H1 (cell line): Measurements from ENCODE around the gene CPZ. TPM values are rescaled to one million over a fixed set of nuclear protein-coding genes. Genes with fewer than 3 reads are reported as not detected.

ENCODE experiments used
- CTCF ChIA-PET: fragments of 300-600 bp; sonication (Branson Sonifier 250); formaldehyde crosslinking; loops from one replicate; lab custom pipeline; 2021; ENCODE audit not compliant: partially characterized antibody; lab: Charles Lee
- POLR2A ChIA-PET: fragments of 300-600 bp; sonication (Branson Sonifier 250); formaldehyde crosslinking; loops from one replicate; lab custom pipeline; 2021; ENCODE audit warnings: inconsistent platforms; ENCODE audit not compliant: partially characterized antibody; lab: Charles Lee
- DNase-seq, 2 experiments: peaks; one replicate each; pipeline versions ENCODE4 v3.0.0 to v3.0.0-alpha.2; 2010 to 2022; ENCODE audit warnings: low spot score in 2 of 2, low read depth in 1 of 2, mixed read lengths in 1 of 2
- FAIRE-seq: peaks from 2 replicates; lab custom pipeline; 2011; peaks lifted over from hg19 to GRCh38; lab: Jason Lieb, UNC
- H2AFZ ChIP-seq: 2 replicates; pipeline ENCODE4 v1.8.1; 2012; ENCODE audit warnings: low read length, inconsistent platforms
- H2AK5ac ChIP-seq: 2 replicates; pipeline ENCODE4 v1.6.1; 2013; ENCODE audit warnings: low read depth, low read length
- H2BK120ac ChIP-seq: replicated peaks from 2 replicates; pipeline ENCODE3; 2013; ENCODE audit warnings: low read depth, low read length, inconsistent platforms
- H2BK12ac ChIP-seq: 2 replicates; pipeline ENCODE4 v1.6.1; 2013; ENCODE audit warnings: low read depth, low read length
- H2BK15ac ChIP-seq: 2 replicates; pipeline ENCODE4 v1.6.1; 2013; ENCODE audit warnings: low read length
- H2BK20ac ChIP-seq: 2 replicates; pipeline ENCODE4 v1.6.1; 2013; ENCODE audit warnings: low read length
- H2BK5ac ChIP-seq: 2 replicates; pipeline ENCODE4 v1.6.1; 2013; ENCODE audit warnings: low read depth, low read length
- H3K14ac ChIP-seq: 2 replicates; pipeline ENCODE4 v1.6.1; 2013; ENCODE audit warnings: inconsistent platforms; ENCODE audit not compliant: insufficient read length
- H3K18ac ChIP-seq: 2 replicates; pipeline ENCODE4 v1.6.1; 2013; ENCODE audit warnings: low read length; ENCODE audit errors: extremely low read depth
- H3K23ac ChIP-seq: 2 replicates; pipeline ENCODE4 v1.6.1; 2013; ENCODE audit warnings: inconsistent platforms; ENCODE audit not compliant: insufficient read length
- H3K23me2 ChIP-seq: 2 replicates; pipeline ENCODE4 v1.6.1; 2013; ENCODE audit warnings: low read depth, low read length
- H3K27ac ChIP-seq: 2 replicates; pipeline ENCODE4 v1.6.1; 2011; ENCODE audit warnings: low read depth, low read length, inconsistent platforms
- H3K27me3 ChIP-seq, 4 experiments: replicated peaks in 1 of 4; 1 replicate in 1 of 4; 2 replicates in 3 of 4; pipeline versions ENCODE4 v1.6.1 to v1.8.1; 2011 to 2013; ENCODE audit warnings: low read length in 3 of 4, mild to moderate bottlenecking in 3 of 4, inconsistent platforms in 2 of 4, mixed read lengths in 2 of 4, moderate library complexity in 1 of 4; ENCODE audit not compliant: control insufficient read depth in 3 of 4, insufficient read depth in 3 of 4; ENCODE audit errors: extremely low read depth in 1 of 4
- H3K36me3 ChIP-seq, 4 experiments: 2 replicates each; pipeline versions ENCODE4 v1.6.1 to v1.8.1; 2011 to 2013; ENCODE audit warnings: mild to moderate bottlenecking in 4 of 4, low read length in 3 of 4, moderate library complexity in 2 of 4, control low read depth in 1 of 4, inconsistent platforms in 1 of 4; ENCODE audit not compliant: insufficient read depth in 4 of 4, control insufficient read depth in 2 of 4
- H3K4ac ChIP-seq: replicated peaks from 2 replicates; pipeline ENCODE3; 2013; ENCODE audit warnings: low read length, low read depth, mixed read lengths, inconsistent platforms; ENCODE audit not compliant: insufficient read length
- H3K4me1 ChIP-seq, 4 experiments: replicated peaks in 1 of 4; 1 replicate in 1 of 4; 2 replicates in 3 of 4; pipeline versions ENCODE4 v1.6.1 to v1.8.1; 2011 to 2013; ENCODE audit warnings: low read length in 3 of 4, inconsistent platforms in 2 of 4, mixed read lengths in 1 of 4; ENCODE audit not compliant: insufficient read depth in 4 of 4, control insufficient read depth in 3 of 4
- H3K4me2 ChIP-seq, 2 experiments: 2 replicates each; pipeline versions ENCODE4 v1.6.1 to v1.8.1; 2011 to 2013; ENCODE audit warnings: low read depth in 2 of 2, low read length in 2 of 2, control low read depth in 1 of 2, inconsistent platforms in 1 of 2, mild to moderate bottlenecking in 1 of 2; ENCODE audit not compliant: insufficient read depth in 1 of 2
- H3K4me3 ChIP-seq, 4 experiments: fragments of 200-600, 300-600 bp in 1 of 4; sonication (generic), shearing (Covaris generic), sonication (Bioruptor Twin) in 1 of 4; 2 replicates each; pipeline versions ENCODE4 v1.5.1 to v1.8.1; 2011 to 2016; ENCODE audit warnings: low read length in 4 of 4, low read depth in 3 of 4, control low read depth in 2 of 4, inconsistent platforms in 2 of 4, mild to moderate bottlenecking in 2 of 4, mixed read lengths in 1 of 4, moderate library complexity in 1 of 4; ENCODE audit not compliant: insufficient read depth in 2 of 4; ENCODE audit errors: extremely low read depth in 1 of 4
- H3K56ac ChIP-seq: replicated peaks from 2 replicates; pipeline ENCODE3; 2013; ENCODE audit warnings: low read depth, mild to moderate bottlenecking, mixed read lengths, low read length, inconsistent platforms; ENCODE audit not compliant: insufficient read length
- H3K79me1 ChIP-seq: 2 replicates; pipeline ENCODE4 v1.6.1; 2013; ENCODE audit warnings: low read depth, low read length, control low read depth
- H3K79me2 ChIP-seq, 2 experiments: 2 replicates each; pipeline versions ENCODE4 v1.6.1 to v1.8.1; 2012 to 2013; ENCODE audit warnings: low read length in 2 of 2, mild to moderate bottlenecking in 2 of 2, inconsistent platforms in 1 of 2; ENCODE audit not compliant: insufficient read depth in 2 of 2, control insufficient read depth in 1 of 2
- H3K9ac ChIP-seq, 4 experiments: replicated peaks in 1 of 4; 1 replicate in 1 of 4; 2 replicates in 3 of 4; pipeline versions ENCODE4 v1.6.1 to v1.8.1; 2011 to 2013; ENCODE audit warnings: low read depth in 3 of 4, low read length in 3 of 4, control low read depth in 2 of 4, mild to moderate bottlenecking in 2 of 4, moderate library complexity in 2 of 4, inconsistent platforms in 1 of 4; ENCODE audit errors: extremely low read depth in 1 of 4
- H3K9me3 ChIP-seq, 2 experiments: 2 replicates each; pipeline versions ENCODE4 v1.6.1 to v1.8.1; 2012 to 2013; ENCODE audit warnings: mild to moderate bottlenecking in 2 of 2, moderate library complexity in 2 of 2, control low read depth in 1 of 2, inconsistent platforms in 1 of 2, low read depth in 1 of 2, low read length in 1 of 2, mixed read lengths in 1 of 2; ENCODE audit not compliant: insufficient read depth in 2 of 2
- H4K20me1 ChIP-seq, 2 experiments: replicated peaks in 1 of 2; 2 replicates each; pipeline versions ENCODE3 to v1.8.1; 2011 to 2013; ENCODE audit warnings: inconsistent platforms in 2 of 2, low read length in 2 of 2, mild to moderate bottlenecking in 1 of 2; ENCODE audit not compliant: insufficient read depth in 2 of 2, control insufficient read depth in 1 of 2
- H4K5ac ChIP-seq: 2 replicates; pipeline ENCODE4 v1.6.1; 2013; ENCODE audit warnings: low read length, low read depth, mixed read lengths, inconsistent platforms; ENCODE audit not compliant: insufficient read length
- H4K8ac ChIP-seq: 2 replicates; pipeline ENCODE4 v1.8.0; 2013; ENCODE audit warnings: mild to moderate bottlenecking, moderate library complexity, low read length, inconsistent platforms; ENCODE audit not compliant: insufficient read depth; ENCODE audit errors: extremely low read depth
- H4K91ac ChIP-seq: replicated peaks from 2 replicates; pipeline ENCODE3; 2013; ENCODE audit warnings: low read length, mixed read lengths, inconsistent platforms; ENCODE audit not compliant: insufficient read length
- CBX8 ChIP-seq: fragments of 300-800, 300-1000 bp; sonication (generic); IDR thresholded peaks from 2 replicates; pipeline ENCODE4 v1.7.1; 2016; ENCODE audit warnings: low read depth, low read length, borderline replicate concordance
- CHD1 ChIP-seq: IDR thresholded peaks from 2 replicates; pipeline ENCODE4 v1.6.1; 2012; ENCODE audit warnings: low read depth, low read length, improper control_type of control experiment
- MAX ChIP-seq: IDR thresholded peaks from 2 replicates; pipeline ENCODE4 v1.6.1; 2012; ENCODE audit warnings: inconsistent platforms
- NRF1 ChIP-seq: IDR thresholded peaks from 2 replicates; pipeline ENCODE4 v1.6.1; 2011; ENCODE audit warnings: mild to moderate bottlenecking, low read depth, low read length, improper control_type of control experiment
- PHF8 ChIP-seq: fragments of 200-600 bp; sonication (generic); conservative IDR thresholded peaks from 2 replicates; pipeline ENCODE4 v1.7.1; 2012; ENCODE audit warnings: low read depth, mild to moderate bottlenecking, inconsistent platforms, low read length, moderate library complexity
- RBBP5 ChIP-seq: IDR thresholded peaks from 2 replicates; pipeline ENCODE4 v1.7.1; 2012; ENCODE audit warnings: low read depth, mild to moderate bottlenecking, inconsistent platforms, low read length, moderate library complexity, borderline replicate concordance
- TBP ChIP-seq: IDR thresholded peaks from 2 replicates; pipeline ENCODE4 v1.6.1; 2011; ENCODE audit warnings: low read depth, low read length, improper control_type of control experiment
- TCF12 ChIP-seq: IDR thresholded peaks from 2 replicates; pipeline ENCODE4 v1.6.1; 2011; ENCODE audit warnings: low read depth, mild to moderate bottlenecking, low read length
- WGBS, 2 experiments: shearing (Covaris generic) in 1 of 2; methylation state at CpG; one replicate each; pipeline versions ENCODE4 v1.1.6 to v1.1.7; 2013 to 2015; ENCODE audit warnings: low lambda C conversion rate in 2 of 2, mixed read lengths in 2 of 2, inconsistent platforms in 1 of 2, low coverage in 1 of 2, missing lambda C conversion rate in 1 of 2; ENCODE audit not compliant: insufficient replicate concordance in 2 of 2, insufficient coverage in 1 of 2, insufficient read length in 1 of 2; ENCODE audit errors: extremely low coverage in 1 of 2, missing lambda C conversion rate in 1 of 2; 5-methylcytosine and 5-hydroxymethylcytosine counted together
- polyA plus RNA-seq, 7 experiments: library from polyadenylated mRNA; depleted of rRNA in 3 of 7; stranded (reverse) in 5 of 7; unstranded in 2 of 7; fragments of >200 nt in 5 of 7; fragments of 200-250 nt in 2 of 7; gene quantifications; 1 replicate in 5 of 7; 2 replicates in 1 of 7; 4 replicates in 1 of 7; pipeline versions ENCODE4 v1.2.1 to v1.2.3, GENCODE V29; 2011 to 2013; ENCODE audit warnings: missing spikeins in 2 of 7, mixed read lengths in 2 of 7
- total RNA-seq: library from RNA; stranded (reverse); fragmentation: NEBNext Ultra II Directional; extraction: Animal tissue kit (Norgen Biotek cat#: 25700); gene quantifications from 2 replicates; pipeline ENCODE4 v1.2.1, GENCODE V29; 2021

Gene CPZ
- total and polyA plus RNA-seq, 2 of the 8 experiments (the other 6 are each of a cell fraction or from before 2014, with no cell fraction given), result 28.8 to 40.7 TPM

DNA sequence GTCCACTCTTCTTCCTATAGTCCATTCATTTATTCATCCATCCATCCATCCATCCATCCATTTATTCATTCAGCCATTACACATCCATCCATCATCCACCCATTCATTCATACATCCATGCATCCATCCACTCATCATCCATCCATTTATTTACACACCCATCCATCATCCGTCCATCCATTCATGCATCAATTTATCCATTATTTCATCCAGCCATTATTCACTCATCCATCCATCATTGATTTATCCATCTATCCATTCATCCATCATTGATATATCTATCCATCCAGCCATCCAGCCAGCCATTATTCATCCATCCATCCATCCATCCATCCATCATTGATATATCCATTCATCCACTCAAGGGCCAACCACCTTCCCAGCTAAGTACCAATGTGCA, 12.7 kb downstream of the CPZ start:
- no peak overlapping the region for H3K23ac ChIP-seq
- WGBS, 2 experiments, result 85 to 100% methylated on average over 1 of the region's 1 CpG
- H4K20me1 ChIP-seq, result peaks cover 9 to 20% of the 10 kb centered on the region in 2 experiments
- no peak overlapping the region for H2BK5ac ChIP-seq
- H3K4me3 ChIP-seq, result no peak overlapping the region
- H2BK120ac ChIP-seq, result no peak overlapping the region
- no peak overlapping the region for H3K4ac ChIP-seq
- CTCF ChIA-PET, result interaction anchor here (1.0 to 3.4 kb wide), 5 partner anchors 8 to 154 kb away, joined by 3 to 36 read pairs (median 6); partner anchors contain the start of gene CPZ
- no peak overlapping the region for H3K9ac ChIP-seq
- no peak overlapping the region for H2AK5ac ChIP-seq
- POLR2A ChIA-PET, result interaction anchor here (0.8 to 1.3 kb wide), 2 partner anchors 8 to 13 kb away, joined by 3 to 4 read pairs; partner anchors contain the start of gene CPZ
- H2AFZ ChIP-seq, result no peak overlapping the region
- H3K56ac ChIP-seq, result peak overlapping the region; percentile 69
- H3K4me2 ChIP-seq, result no peak overlapping the region
- H3K27ac ChIP-seq, result no peak overlapping the region
- H3K36me3 ChIP-seq, result peaks cover 0 to 18% (median 6%) of the 10 kb centered on the region in 4 experiments; a peak in 4 of 8 replicates
- no peak for FAIRE-seq
- peaks cover 0 to 2% (median 0%) of the 10 kb centered on the region in 4 experiments; a peak in 1 of 7 replicates for H3K4me1 ChIP-seq
- H4K8ac ChIP-seq, result no peak overlapping the region
- no peak overlapping the region for H4K91ac ChIP-seq
- H3K9me3 ChIP-seq, result no peaks in the 10 kb centered on the region
- H2BK12ac ChIP-seq, result no peak overlapping the region
- H3K79me1 ChIP-seq, result no peaks in the 10 kb centered on the region
- no peaks in the 10 kb centered on the region; a peak in 1 of 7 replicates for H3K27me3 ChIP-seq
- DNase-seq, result no peak
- no peak overlapping the region for H3K18ac ChIP-seq
- peaks cover 6% of the 10 kb centered on the region; the same call in 1 of the 2 replicates for H3K23me2 ChIP-seq
- TF ChIP-seq TCF12 (no peak), CHD1 (no peak), TBP (no peak), RBBP5 (no peak), NRF1 (no peak), CBX8 (no peak), MAX (no peak), PHF8 (no peak)
- H2BK15ac ChIP-seq, result no peak overlapping the region
- no peak overlapping the region for H3K14ac ChIP-seq
- no peak overlapping the region for H2BK20ac ChIP-seq
- no peak overlapping the region for H4K5ac ChIP-seq
- no peaks in the 10 kb centered on the region for H3K79me2 ChIP-seq
